ENCODE data around the gene CSTPP1. TPM values are rescaled to one million over a fixed set of nuclear protein-coding genes. Genes with fewer than 3 reads are reported as not detected.

The CSTPP1 gene
- total RNA-seq, 1 donor from 2014 or later, result 66.1 TPM

GRCh38 chr11:47099918-47100315 is 163.4 kb downstream of the CSTPP1 start:
- Mint-ChIP-seq H3K4me1 (ENCODE audit: low read depth) (peaks cover 39% of the 10 kb centered on the region), H3K4me3 (ENCODE audit: low read depth) (no peak overlapping the region), H3K9me3 (ENCODE audit: low read depth) (no peaks in the 10 kb centered on the region), H3K27ac (no peak overlapping the region), H3K36me3 (ENCODE audit: insufficient read depth) (peaks cover 6% of the 10 kb centered on the region), H3K27me3 (no peaks in the 10 kb centered on the region)
- TF ChIP-seq, protein P1, sequence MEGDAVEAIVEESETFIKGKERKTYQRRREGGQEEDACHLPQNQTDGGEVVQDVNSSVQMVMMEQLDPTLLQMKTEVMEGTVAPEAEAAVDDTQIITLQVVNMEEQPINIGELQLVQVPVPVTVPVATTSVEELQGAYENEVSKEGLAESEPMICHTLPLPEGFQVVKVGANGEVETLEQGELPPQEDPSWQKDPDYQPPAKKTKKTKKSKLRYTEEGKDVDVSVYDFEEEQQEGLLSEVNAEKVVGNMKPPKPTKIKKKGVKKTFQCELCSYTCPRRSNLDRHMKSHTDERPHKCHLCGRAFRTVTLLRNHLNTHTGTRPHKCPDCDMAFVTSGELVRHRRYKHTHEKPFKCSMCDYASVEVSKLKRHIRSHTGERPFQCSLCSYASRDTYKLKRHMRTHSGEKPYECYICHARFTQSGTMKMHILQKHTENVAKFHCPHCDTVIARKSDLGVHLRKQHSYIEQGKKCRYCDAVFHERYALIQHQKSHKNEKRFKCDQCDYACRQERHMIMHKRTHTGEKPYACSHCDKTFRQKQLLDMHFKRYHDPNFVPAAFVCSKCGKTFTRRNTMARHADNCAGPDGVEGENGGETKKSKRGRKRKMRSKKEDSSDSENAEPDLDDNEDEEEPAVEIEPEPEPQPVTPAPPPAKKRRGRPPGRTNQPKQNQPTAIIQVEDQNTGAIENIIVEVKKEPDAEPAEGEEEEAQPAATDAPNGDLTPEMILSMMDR (IDR thresholded peaks at IDR 0.05; ENCODE audit: unreplicated experiment), result no peak
- DNase-seq (ENCODE audit: low spot score, unreplicated experiment), result no peak

- Mint-ChIP-seq H3K4me3 (ENCODE audit: low read depth) (no peak overlapping the region), H3K36me3 (ENCODE audit: insufficient read depth) (peaks cover 4% of the 10 kb centered on the region), H3K27me3 (no peaks in the 10 kb centered on the region), H3K4me1 (ENCODE audit: low read depth) (peaks cover 37% of the 10 kb centered on the region), H3K27ac (no peak overlapping the region), H3K9me3 (ENCODE audit: low read depth) (no peaks in the 10 kb centered on the region)
- no peak for DNase-seq (ENCODE audit: low spot score, unreplicated experiment)
- TF ChIP-seq, protein P1 (IDR thresholded peaks at IDR 0.05; ENCODE audit: unreplicated experiment), result no peak
Measured at GRCh38 chr11:47101406-47101805, 164.8 kb downstream of the CSTPP1 start.

GRCh38 chr11:47104261-47104950 is 167.8 kb downstream of the CSTPP1 start:
- TF ChIP-seq, protein P1 (IDR thresholded peaks at IDR 0.05; ENCODE audit: unreplicated experiment), result no peak
- no peaks in the 10 kb centered on the region for H3K9me3 Mint-ChIP-seq (ENCODE audit: low read depth)
- no peaks in the 10 kb centered on the region for H3K36me3 Mint-ChIP-seq (ENCODE audit: insufficient read depth)
- H3K27me3 Mint-ChIP-seq, result no peaks in the 10 kb centered on the region
- no peak for DNase-seq (ENCODE audit: low spot score, unreplicated experiment)
- H3K4me3 Mint-ChIP-seq (ENCODE audit: low read depth), result no peak overlapping the region
- peak overlapping the region; percentile 3 for H3K27ac Mint-ChIP-seq
- peaks cover 30% of the 10 kb centered on the region for H3K4me1 Mint-ChIP-seq (ENCODE audit: low read depth)

GRCh38 chr11:47105541-47105940 is 169.0 kb downstream of the CSTPP1 start:
- TF ChIP-seq, protein P1 (IDR thresholded peaks at IDR 0.05; ENCODE audit: unreplicated experiment), result no peak
- H3K4me1 Mint-ChIP-seq (ENCODE audit: low read depth), result peaks cover 28% of the 10 kb centered on the region
- H3K36me3 Mint-ChIP-seq (ENCODE audit: insufficient read depth), result no peaks in the 10 kb centered on the region
- H3K27ac Mint-ChIP-seq, result no peak overlapping the region
- H3K27me3 Mint-ChIP-seq, result no peaks in the 10 kb centered on the region
- DNase-seq (ENCODE audit: low spot score, unreplicated experiment), result no peak
- H3K9me3 Mint-ChIP-seq (ENCODE audit: low read depth), result no peaks in the 10 kb centered on the region
- no peak overlapping the region for H3K4me3 Mint-ChIP-seq (ENCODE audit: low read depth)

DNA sequence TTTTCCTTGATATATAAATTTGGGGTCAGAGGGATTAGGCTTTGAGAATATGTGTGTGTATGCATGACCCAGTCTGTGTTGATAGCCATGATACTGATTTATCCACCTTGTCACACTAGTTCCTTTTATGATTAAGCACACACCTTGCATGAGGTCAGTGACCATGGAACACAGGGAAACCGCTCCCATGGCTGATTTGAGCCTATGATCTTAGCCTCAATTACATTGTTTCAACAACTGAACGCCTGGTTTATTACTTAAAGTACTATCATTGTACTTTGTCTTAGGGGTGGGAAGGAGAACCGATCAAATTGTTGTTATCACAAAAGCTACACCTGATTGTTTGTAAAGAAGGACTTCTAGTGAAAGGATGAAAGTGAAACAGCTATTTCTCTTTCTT is 169.4 kb downstream of the CSTPP1 start:
- H3K27ac Mint-ChIP-seq, result no peak overlapping the region
- H3K36me3 Mint-ChIP-seq (ENCODE audit: insufficient read depth), result no peaks in the 10 kb centered on the region
- TF ChIP-seq, protein P1 (IDR thresholded peaks at IDR 0.05; ENCODE audit: unreplicated experiment), result no peak
- H3K27me3 Mint-ChIP-seq, result no peaks in the 10 kb centered on the region
- H3K4me1 Mint-ChIP-seq (ENCODE audit: low read depth), result peaks cover 28% of the 10 kb centered on the region
- H3K4me3 Mint-ChIP-seq (ENCODE audit: low read depth), result no peak overlapping the region
- H3K9me3 Mint-ChIP-seq (ENCODE audit: low read depth), result no peaks in the 10 kb centered on the region
- DNase-seq (ENCODE audit: low spot score, unreplicated experiment), result no peak

Measured in progenitor cell of endocrine pancreas (in vitro differentiated cells).